DND-41 (cell line): ENCODE results near the gene TUFT1.

Experiments
- EZH2 ChIP-seq: IDR thresholded peaks from 3 replicates; pipeline ENCODE4 v1.6.1; 2012; ENCODE audit warnings: borderline replicate concordance, low read depth, mild to moderate bottlenecking, moderate library complexity, low read length, inconsistent platforms; ENCODE audit not compliant: severe bottlenecking
- TF ChIP-seq, protein P1 (sequence below): IDR thresholded peaks from 2 replicates; pipeline ENCODE4 v1.5.1; 2012; ENCODE audit warnings: borderline replicate concordance, low read length, moderate library complexity, mild to moderate bottlenecking; ENCODE audit not compliant: poor library complexity, severe bottlenecking; ENCODE audit errors: extremely low read depth

DNA sequence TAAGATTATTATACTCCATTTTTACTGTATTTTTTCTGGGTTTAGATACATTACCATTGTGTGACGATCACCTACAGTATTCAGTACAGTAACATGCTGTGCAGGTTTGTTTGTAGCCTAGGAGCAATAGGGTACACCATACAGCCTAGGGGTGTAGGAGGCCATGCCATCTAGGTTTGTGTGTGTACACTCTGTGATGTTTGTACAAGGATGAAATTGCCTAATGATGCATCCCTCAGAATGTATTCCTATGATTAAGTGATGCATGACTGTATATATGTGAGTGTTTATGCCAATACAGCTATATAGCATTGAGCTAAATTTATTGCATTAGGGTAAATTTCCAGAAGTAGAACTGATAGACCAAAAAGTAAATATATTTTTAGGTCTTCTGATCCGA lies 23.3 kb downstream of the TUFT1 start:
- TF ChIP-seq, protein P1, sequence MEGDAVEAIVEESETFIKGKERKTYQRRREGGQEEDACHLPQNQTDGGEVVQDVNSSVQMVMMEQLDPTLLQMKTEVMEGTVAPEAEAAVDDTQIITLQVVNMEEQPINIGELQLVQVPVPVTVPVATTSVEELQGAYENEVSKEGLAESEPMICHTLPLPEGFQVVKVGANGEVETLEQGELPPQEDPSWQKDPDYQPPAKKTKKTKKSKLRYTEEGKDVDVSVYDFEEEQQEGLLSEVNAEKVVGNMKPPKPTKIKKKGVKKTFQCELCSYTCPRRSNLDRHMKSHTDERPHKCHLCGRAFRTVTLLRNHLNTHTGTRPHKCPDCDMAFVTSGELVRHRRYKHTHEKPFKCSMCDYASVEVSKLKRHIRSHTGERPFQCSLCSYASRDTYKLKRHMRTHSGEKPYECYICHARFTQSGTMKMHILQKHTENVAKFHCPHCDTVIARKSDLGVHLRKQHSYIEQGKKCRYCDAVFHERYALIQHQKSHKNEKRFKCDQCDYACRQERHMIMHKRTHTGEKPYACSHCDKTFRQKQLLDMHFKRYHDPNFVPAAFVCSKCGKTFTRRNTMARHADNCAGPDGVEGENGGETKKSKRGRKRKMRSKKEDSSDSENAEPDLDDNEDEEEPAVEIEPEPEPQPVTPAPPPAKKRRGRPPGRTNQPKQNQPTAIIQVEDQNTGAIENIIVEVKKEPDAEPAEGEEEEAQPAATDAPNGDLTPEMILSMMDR, result no peak
- no peak for TF ChIP-seq EZH2
